Activated B cell treated with CpG ODN at 0.5 μM for 24 hours (primary cell): ENCODE data around the gene SELENOM. TPM values are rescaled to one million over a fixed set of nuclear protein-coding genes. Genes with fewer than 3 reads are reported as not detected.

Source experiments
- ATAC-seq: fragments of 200-7000 bp; cut with Tn5 transposase; one replicate; pipeline ENCODE4 v1.10.0; 2021; ENCODE audit warnings: low read depth, mild to moderate bottlenecking, moderate library complexity
- CTCF ChIA-PET: fragments of 350-600 bp; sonication (Branson Sonifier 250); formaldehyde crosslinking; loops from one replicate; lab custom pipeline; 2021; ENCODE audit warnings: antibody characterized with exemption; lab: Charles Lee
- POLR2A ChIA-PET: fragments of 350-600 bp; sonication (Branson Sonifier 250); formaldehyde crosslinking; loops from one replicate; lab custom pipeline; 2021; ENCODE audit warnings: antibody characterized with exemption; lab: Charles Lee
- DNase-seq: peaks from one replicate; pipeline ENCODE4 v3.0.0; 2022
- H3K27ac Mint-ChIP-seq: one replicate; pipeline ENCODE4 v1.8.0; 2020; ENCODE audit warnings: mixed read lengths
- H3K27me3 Mint-ChIP-seq: one replicate; pipeline ENCODE4 v1.8.0; 2021; ENCODE audit warnings: mixed read lengths
- H3K36me3 Mint-ChIP-seq: one replicate; pipeline ENCODE4 v1.8.0; 2021; ENCODE audit warnings: low read depth, mixed read lengths
- H3K4me1 Mint-ChIP-seq: one replicate; pipeline ENCODE4 v1.8.0; 2021; ENCODE audit warnings: mixed read lengths
- H3K4me3 Mint-ChIP-seq: one replicate; pipeline ENCODE4 v1.8.0; 2020; ENCODE audit warnings: mild to moderate bottlenecking, mixed read lengths
- H3K9me3 Mint-ChIP-seq: one replicate; pipeline ENCODE4 v1.8.0; 2020; ENCODE audit warnings: mixed read lengths
- intact Hi-C: fragments of 100-400 bp; cut with micrococcal nuclease; formaldehyde crosslinking; loops from one replicate; pipeline ENCODE4 v1.15.1; 2024
- total RNA-seq: library from RNA; stranded (reverse); gene quantifications from 2 replicates; pipeline ENCODE4 v1.2.3, GENCODE V29; 2022
- TF ChIP-seq, protein P1 (sequence below): fragments of 200-600 bp; IDR thresholded peaks from one replicate; pipeline ENCODE4 v1.8.0; 2022; ENCODE audit warnings: antibody characterized with exemption, mild to moderate bottlenecking

Gene SELENOM
- total RNA-seq, 1 donor from 2014 or later: 9.0 TPM

DNA sequence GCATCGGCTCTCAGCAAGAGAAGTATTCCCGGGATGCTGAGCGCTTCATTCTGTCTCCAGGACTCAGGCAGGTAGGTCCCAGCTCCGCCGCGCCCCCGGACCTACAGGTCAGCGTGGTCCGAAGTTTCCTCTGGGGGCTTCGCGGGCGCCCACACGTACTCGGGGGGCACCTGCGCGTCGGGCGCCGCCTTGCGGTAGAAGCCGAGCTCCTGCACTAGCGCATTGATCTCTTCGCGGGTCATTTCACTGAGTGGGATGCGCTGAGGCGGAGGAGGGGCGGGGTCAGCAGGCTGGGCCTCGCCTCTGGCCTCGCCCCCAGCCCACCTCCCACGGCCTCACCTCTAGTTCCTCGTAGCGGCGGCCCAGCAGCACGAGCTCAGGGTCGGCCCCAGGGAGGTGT lies 2.5 kb downstream of the SELENOM start:
- no peaks in the 10 kb centered on the region for H3K36me3 Mint-ChIP-seq
- TF ChIP-seq, protein P1, sequence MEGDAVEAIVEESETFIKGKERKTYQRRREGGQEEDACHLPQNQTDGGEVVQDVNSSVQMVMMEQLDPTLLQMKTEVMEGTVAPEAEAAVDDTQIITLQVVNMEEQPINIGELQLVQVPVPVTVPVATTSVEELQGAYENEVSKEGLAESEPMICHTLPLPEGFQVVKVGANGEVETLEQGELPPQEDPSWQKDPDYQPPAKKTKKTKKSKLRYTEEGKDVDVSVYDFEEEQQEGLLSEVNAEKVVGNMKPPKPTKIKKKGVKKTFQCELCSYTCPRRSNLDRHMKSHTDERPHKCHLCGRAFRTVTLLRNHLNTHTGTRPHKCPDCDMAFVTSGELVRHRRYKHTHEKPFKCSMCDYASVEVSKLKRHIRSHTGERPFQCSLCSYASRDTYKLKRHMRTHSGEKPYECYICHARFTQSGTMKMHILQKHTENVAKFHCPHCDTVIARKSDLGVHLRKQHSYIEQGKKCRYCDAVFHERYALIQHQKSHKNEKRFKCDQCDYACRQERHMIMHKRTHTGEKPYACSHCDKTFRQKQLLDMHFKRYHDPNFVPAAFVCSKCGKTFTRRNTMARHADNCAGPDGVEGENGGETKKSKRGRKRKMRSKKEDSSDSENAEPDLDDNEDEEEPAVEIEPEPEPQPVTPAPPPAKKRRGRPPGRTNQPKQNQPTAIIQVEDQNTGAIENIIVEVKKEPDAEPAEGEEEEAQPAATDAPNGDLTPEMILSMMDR: no peak
- POLR2A ChIA-PET: interaction anchor here (1.2 to 1.3 kb wide), 2 partner anchors 20 to 22 kb away, joined by 3 to 5 read pairs; no protein-coding TSS in a partner anchor
- DNase-seq (no peak), ATAC-seq (no peak)
- no peak overlapping the region for H3K27ac Mint-ChIP-seq
- H3K9me3 Mint-ChIP-seq: no peaks in the 10 kb centered on the region
- intact Hi-C loops: loop anchor here (5.0 kb wide), 4 partner anchors 42 to 513 kb away; partner anchors contain the start of genes LIMK2 and PES1
- peaks cover 23% of the 10 kb centered on the region for H3K4me1 Mint-ChIP-seq
- CTCF ChIA-PET: no interaction called here
- H3K27me3 Mint-ChIP-seq: no peaks in the 10 kb centered on the region
- no peak overlapping the region for H3K4me3 Mint-ChIP-seq

DNA sequence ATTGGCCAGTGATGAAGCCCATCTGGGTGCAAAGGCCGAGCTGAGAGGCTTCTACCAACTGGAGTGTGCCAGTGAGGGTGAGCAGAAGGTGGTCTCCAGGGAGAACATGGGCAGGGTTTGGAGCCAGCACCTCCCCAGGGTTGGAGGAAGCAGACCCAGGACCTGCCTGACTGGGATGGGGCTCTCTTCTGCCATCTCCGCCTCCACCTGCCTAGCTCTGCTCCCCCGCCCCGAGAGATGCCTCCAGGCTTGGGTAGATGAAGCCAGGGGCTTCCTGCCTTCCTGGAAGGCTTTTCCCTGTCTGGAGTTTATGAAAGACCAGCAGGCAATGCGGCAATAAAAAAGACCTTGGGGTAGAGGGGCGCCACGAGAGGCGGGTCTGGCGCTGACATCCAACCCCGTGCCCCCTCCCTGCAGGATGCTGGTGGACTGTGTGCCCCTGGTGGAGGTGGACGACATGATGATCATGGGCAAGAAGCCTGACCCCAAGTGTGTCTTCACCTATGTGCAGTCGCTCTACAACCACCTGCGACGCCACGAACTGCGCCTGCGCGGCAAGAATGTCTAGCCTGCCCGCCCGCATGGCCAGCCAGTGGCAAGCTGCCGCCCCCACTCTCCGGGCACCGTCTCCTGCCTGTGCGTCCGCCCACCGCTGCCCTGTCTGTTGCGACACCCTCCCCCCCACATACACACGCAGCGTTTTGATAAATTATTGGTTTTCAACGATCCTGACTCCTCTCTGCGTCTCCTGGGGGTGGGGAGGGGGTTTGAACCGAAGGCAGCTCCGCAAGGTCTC lies 3.3 kb downstream of the SELENOM start:
- Mint-ChIP-seq H3K4me1 (peaks cover 23% of the 10 kb centered on the region), H3K4me3 (no peak overlapping the region), H3K36me3 (no peaks in the 10 kb centered on the region), H3K27me3 (no peaks in the 10 kb centered on the region), H3K9me3 (no peaks in the 10 kb centered on the region), H3K27ac (no peak overlapping the region)
- intact Hi-C loops: no loop called here
- ATAC-seq (no peak), DNase-seq (no peak)
- ChIA-PET POLR2A (interaction anchor here (1.3 to 1.6 kb wide), 2 partner anchors 19 to 21 kb away, joined by 4 to 5 read pairs; no protein-coding TSS in a partner anchor), CTCF (no interaction called here)
- TF ChIP-seq, protein P1: no peak

DNA sequence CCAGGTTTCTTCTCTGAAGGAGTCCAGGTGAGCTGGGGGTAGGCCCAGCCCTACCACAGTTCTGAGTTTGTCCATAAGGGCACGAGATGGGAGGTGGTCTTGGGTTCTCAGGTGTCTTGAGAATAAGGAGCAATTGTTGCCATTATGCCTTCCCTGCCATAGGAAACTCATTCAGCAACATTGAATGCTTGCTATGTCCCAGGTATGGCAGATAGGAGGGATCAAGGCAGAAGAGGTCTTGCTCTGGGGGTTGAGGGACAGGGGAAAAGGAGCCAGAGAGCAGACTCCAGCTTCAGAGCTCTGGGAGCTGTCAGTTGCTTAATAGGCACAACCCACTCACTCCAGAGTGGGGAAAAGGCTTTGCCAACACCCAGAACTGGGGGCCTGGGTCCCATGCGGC lies 4.3 kb downstream of the SELENOM start:
- Mint-ChIP-seq H3K27me3 (no peaks in the 10 kb centered on the region), H3K36me3 (no peaks in the 10 kb centered on the region), H3K9me3 (no peaks in the 10 kb centered on the region), H3K4me1 (peaks cover 23% of the 10 kb centered on the region), H3K4me3 (no peak overlapping the region), H3K27ac (no peak overlapping the region)
- no peak for ATAC-seq
- ChIA-PET POLR2A (interaction anchor here (1.3 to 1.6 kb wide), 2 partner anchors 18 to 133 kb away, joined by 3 to 4 read pairs; no protein-coding TSS in a partner anchor), CTCF (no interaction called here)
- TF ChIP-seq, protein P1: no peak
- intact Hi-C loops: no loop called here
- DNase-seq: no peak

DNA sequence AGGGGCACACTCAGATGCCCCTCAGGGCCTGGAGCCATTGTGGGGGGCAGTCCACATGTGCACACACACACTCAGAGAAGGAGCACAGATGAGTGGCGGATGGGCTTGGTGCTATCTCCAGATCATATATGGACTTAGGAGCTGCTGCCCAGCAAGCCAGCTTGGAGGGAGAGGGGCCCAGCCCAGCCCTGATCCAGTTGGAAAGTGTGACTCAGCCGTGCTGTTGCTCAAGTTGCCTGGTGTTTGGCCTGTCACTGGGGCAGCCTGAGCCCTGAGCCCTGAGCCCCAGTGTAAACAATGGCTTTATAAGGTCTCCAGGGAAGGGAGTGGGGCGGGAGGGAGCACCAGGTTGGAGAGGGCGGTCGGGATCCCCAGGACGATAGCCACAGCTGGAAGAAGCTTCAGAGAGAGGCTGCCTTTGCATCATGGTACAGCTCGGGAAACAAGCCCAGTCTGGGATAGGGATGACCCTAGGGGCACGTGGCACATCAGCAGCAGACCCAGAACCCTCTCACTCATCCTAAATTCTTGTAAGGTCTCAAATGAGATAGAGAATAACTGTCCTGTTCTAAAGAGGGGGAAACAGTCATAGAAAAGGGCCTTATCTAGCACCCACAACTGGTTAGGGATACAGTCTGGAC lies 4.8 kb downstream of the SELENOM start:
- Mint-ChIP-seq H3K27ac (no peak overlapping the region), H3K9me3 (no peaks in the 10 kb centered on the region), H3K36me3 (no peaks in the 10 kb centered on the region), H3K4me1 (peaks cover 18% of the 10 kb centered on the region), H3K27me3 (no peaks in the 10 kb centered on the region), H3K4me3 (no peak overlapping the region)
- ATAC-seq (no peak), DNase-seq (no peak)
- ChIA-PET POLR2A (interaction anchor here (1.3 to 1.6 kb wide), 2 partner anchors 17 to 133 kb away, joined by 3 to 4 read pairs; no protein-coding TSS in a partner anchor), CTCF (no interaction called here)
- TF ChIP-seq, protein P1: no peak
- intact Hi-C loops: no loop called here
